ENCODE measurements around the gene CASZ1.

CASZ1 gene

GRCh38 chr1:10736634-10737586 lies 59.5 kb downstream of the CASZ1 start:
- Histone ChIP-seq H3K9ac (no peak overlapping the region), H3K27me3 (ENCODE audit: insufficient read depth, low read depth) (peaks cover 99% of the 10 kb centered on the region), H3K4me2 (no peak overlapping the region), H3K36me3 (ENCODE audit: insufficient read depth) (no peaks in the 10 kb centered on the region), H3K4me3 (IDR thresholded peaks at IDR 0.05; ENCODE audit: insufficient read depth, low read depth, low read length) (no peak overlapping the region), H3K4me1 (ENCODE audit: low read depth, poor library complexity, severe bottlenecking) (no peaks in the 10 kb centered on the region), H2AFZ (ENCODE audit: low read depth) (no peak overlapping the region), H4K20me1 (ENCODE audit: insufficient read depth) (no peaks in the 10 kb centered on the region), H3K79me2 (ENCODE audit: insufficient read depth, low read depth) (no peaks in the 10 kb centered on the region), H3K27ac (no peak overlapping the region)
- no peak for TF ChIP-seq CTCF (conservative IDR thresholded peaks at IDR 0.05; ENCODE audit: low read depth, low read length)

GRCh38 chr1:10735563-10736305 lies 60.7 kb downstream of the CASZ1 start:
- H3K4me1 ChIP-seq (ENCODE audit: low read depth, poor library complexity, severe bottlenecking) = no peaks in the 10 kb centered on the region
- H3K4me2 ChIP-seq = no peak overlapping the region
- H3K27me3 ChIP-seq (ENCODE audit: insufficient read depth, low read depth) = peaks cover 99% of the 10 kb centered on the region
- no peak overlapping the region for H3K27ac ChIP-seq
- TF ChIP-seq CTCF (conservative IDR thresholded peaks at IDR 0.05; ENCODE audit: low read depth, low read length) = no peak
- H2AFZ ChIP-seq (ENCODE audit: low read depth) = no peak overlapping the region
- no peak overlapping the region for H3K4me3 ChIP-seq (IDR thresholded peaks at IDR 0.05; ENCODE audit: insufficient read depth, low read depth, low read length)
- H3K36me3 ChIP-seq (ENCODE audit: insufficient read depth) = no peaks in the 10 kb centered on the region
- H3K79me2 ChIP-seq (ENCODE audit: insufficient read depth, low read depth) = no peaks in the 10 kb centered on the region
- no peaks in the 10 kb centered on the region for H4K20me1 ChIP-seq (ENCODE audit: insufficient read depth)
- no peak overlapping the region for H3K9ac ChIP-seq

GRCh38 chr1:10734962-10735544 lies 61.4 kb downstream of the CASZ1 start:
- Histone ChIP-seq H3K4me1 (ENCODE audit: low read depth, poor library complexity, severe bottlenecking) (no peaks in the 10 kb centered on the region), H3K4me2 (no peak overlapping the region), H3K36me3 (ENCODE audit: insufficient read depth) (no peaks in the 10 kb centered on the region), H3K4me3 (IDR thresholded peaks at IDR 0.05; ENCODE audit: insufficient read depth, low read depth, low read length) (no peak overlapping the region), H2AFZ (ENCODE audit: low read depth) (no peak overlapping the region), H4K20me1 (ENCODE audit: insufficient read depth) (no peaks in the 10 kb centered on the region), H3K79me2 (ENCODE audit: insufficient read depth, low read depth) (no peaks in the 10 kb centered on the region), H3K27ac (no peak overlapping the region), H3K9ac (no peak overlapping the region), H3K27me3 (ENCODE audit: insufficient read depth, low read depth) (peaks cover 99% of the 10 kb centered on the region)
- no peak for TF ChIP-seq CTCF (conservative IDR thresholded peaks at IDR 0.05; ENCODE audit: low read depth, low read length)

GRCh38 chr1:10734375-10734774 lies 62.1 kb downstream of the CASZ1 start:
- no peaks in the 10 kb centered on the region for H3K79me2 ChIP-seq (ENCODE audit: insufficient read depth, low read depth)
- no peak overlapping the region for H2AFZ ChIP-seq (ENCODE audit: low read depth)
- H3K4me2 ChIP-seq = no peak overlapping the region
- H3K27ac ChIP-seq = no peak overlapping the region
- H3K27me3 ChIP-seq (ENCODE audit: insufficient read depth, low read depth) = peaks cover 99% of the 10 kb centered on the region
- no peaks in the 10 kb centered on the region for H4K20me1 ChIP-seq (ENCODE audit: insufficient read depth)
- no peak overlapping the region for H3K9ac ChIP-seq
- no peak overlapping the region for H3K4me3 ChIP-seq (IDR thresholded peaks at IDR 0.05; ENCODE audit: insufficient read depth, low read depth, low read length)
- TF ChIP-seq CTCF (conservative IDR thresholded peaks at IDR 0.05; ENCODE audit: low read depth, low read length) = no peak
- H3K4me1 ChIP-seq (ENCODE audit: low read depth, poor library complexity, severe bottlenecking) = no peaks in the 10 kb centered on the region
- H3K36me3 ChIP-seq (ENCODE audit: insufficient read depth) = no peaks in the 10 kb centered on the region
